ENCODE data around the gene LONP1.

Gene LONP1

DNA sequence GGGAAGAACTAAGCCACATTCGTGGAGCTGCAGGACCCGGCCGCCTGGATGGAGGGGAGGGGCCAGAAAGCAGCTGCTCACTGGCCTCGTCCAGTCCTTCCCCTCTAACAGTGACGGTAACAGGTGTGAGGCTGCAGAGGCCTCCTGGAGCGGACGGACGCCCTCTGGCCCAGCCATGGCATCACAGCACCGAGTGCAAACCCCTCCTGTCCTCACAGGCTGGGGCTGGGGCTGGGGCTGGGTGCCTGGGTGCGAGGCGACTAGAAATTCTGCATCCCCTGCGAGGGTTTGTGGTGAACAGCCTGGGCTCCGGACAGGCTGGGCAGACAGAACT lies 43.2 kb downstream of the LONP1 start:
- H3K4me3 ChIP-seq (ENCODE audit: low read length in 2 of 2): no peak overlapping the region
- peak overlapping the region; percentile 75 for H2BK5ac ChIP-seq (ENCODE audit: low read length)
- peaks cover 10 to 15% of the 10 kb centered on the region in 2 donors for H3K4me1 ChIP-seq (ENCODE audit: control insufficient read depth in 2 of 2, insufficient read depth in 1 of 2, low read depth in 1 of 2, low read length in 2 of 2)
- peaks cover 6 to 25% of the 10 kb centered on the region in 2 donors for H3K36me3 ChIP-seq (replicated peaks in 1 of 2; ENCODE audit: control insufficient read depth in 2 of 2, insufficient read depth in 2 of 2, low read length in 2 of 2)
- no peak overlapping the region for H2BK15ac ChIP-seq (ENCODE audit: low read length)
- H3K27me3 ChIP-seq (ENCODE audit: control insufficient read depth in 3 of 3, insufficient read depth in 3 of 3, low read depth in 1 of 3, low read length in 3 of 3): no peaks in the 10 kb centered on the region
- H2AFZ ChIP-seq (ENCODE audit: low read length): no peak overlapping the region
- H3K23ac ChIP-seq (ENCODE audit: low read depth, low read length, poor library complexity): peak overlapping the region; percentile 65
- no peak overlapping the region for H3K4ac ChIP-seq (ENCODE audit: low read length)
- H3K4me2 ChIP-seq (ENCODE audit: insufficient read depth, low read length, poor library complexity, severe bottlenecking): no peak overlapping the region
- peak overlapping the region; percentile 44 for H3K9ac ChIP-seq (ENCODE audit: low read depth, low read length, poor library complexity)
- H3K9me3 ChIP-seq (replicated peaks in 1 of 2; ENCODE audit: control insufficient read depth in 2 of 2, insufficient read depth in 1 of 2, low read depth in 1 of 2, low read length in 2 of 2): peaks cover 0 to 1% of the 10 kb centered on the region in 2 donors
- no peak for DNase-seq (ENCODE audit: low spot score)
- no peak overlapping the region for H3K14ac ChIP-seq (ENCODE audit: low read length)
- peaks cover 17% of the 10 kb centered on the region for H3K79me1 ChIP-seq (ENCODE audit: low read depth, low read length)
- H3K27ac ChIP-seq (replicated peaks; ENCODE audit: low read length): no peak overlapping the region
- H3K18ac ChIP-seq (ENCODE audit: low read length): no peak overlapping the region
- no peak overlapping the region for H2BK120ac ChIP-seq (ENCODE audit: low read depth, low read length)
- no peak overlapping the region for H2BK12ac ChIP-seq (ENCODE audit: low read length)
- no peak overlapping the region for H4K8ac ChIP-seq (ENCODE audit: low read depth, low read length)
- WGBS, 2 donors (ENCODE audit: extremely low coverage in 2 of 2, insufficient read length in 2 of 2, insufficient replicate concordance in 1 of 2): no CpG with 5 or more reads among the region's 13 CpGs
- H2AK5ac ChIP-seq (ENCODE audit: low read depth, low read length): no peak overlapping the region
- no peak overlapping the region for H4K91ac ChIP-seq (ENCODE audit: low read depth, low read length, poor library complexity)

DNA sequence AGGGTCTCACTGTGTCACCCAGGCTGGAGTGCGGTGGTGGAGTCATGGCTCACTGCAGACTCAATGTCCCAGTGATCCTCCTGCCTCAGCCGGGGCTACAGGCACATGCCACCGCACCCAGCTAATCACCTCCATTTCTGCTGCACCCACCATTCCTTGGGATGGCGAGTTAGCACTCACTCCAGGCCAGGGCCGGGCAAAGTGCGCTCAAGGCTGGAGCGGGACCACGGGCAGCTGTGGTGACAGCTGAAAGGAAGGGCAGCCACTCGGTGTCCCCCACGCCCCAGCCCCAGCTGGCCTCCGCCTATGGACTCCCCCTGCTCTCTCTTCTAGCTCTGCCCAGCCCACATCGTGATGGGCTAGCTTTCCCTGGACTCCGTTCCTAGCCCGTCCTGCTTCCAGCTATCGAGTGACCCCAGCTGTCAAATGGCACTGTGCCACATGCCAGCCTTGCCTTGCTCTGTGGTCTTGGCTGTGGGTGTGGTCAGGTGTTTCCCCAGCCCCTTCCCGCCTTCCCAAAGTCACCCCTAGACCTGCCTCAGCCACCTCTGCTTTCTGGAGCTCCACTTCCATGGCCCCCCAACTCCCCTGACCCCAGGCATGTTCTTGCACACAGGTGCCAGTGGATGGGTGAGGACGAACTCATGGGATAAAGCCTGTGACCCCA lies 43.7 kb downstream of the LONP1 start:
- Histone ChIP-seq H2BK5ac (ENCODE audit: low read length) (no peak overlapping the region), H3K9ac (ENCODE audit: low read depth, low read length, poor library complexity) (peak overlapping the region; percentile 44), H2AFZ (ENCODE audit: low read length) (no peak overlapping the region), H3K4me2 (ENCODE audit: insufficient read depth, low read length, poor library complexity, severe bottlenecking) (no peak overlapping the region), H3K79me1 (ENCODE audit: low read depth, low read length) (peaks cover 14% of the 10 kb centered on the region), H3K27me3 (ENCODE audit: control insufficient read depth in 3 of 3, insufficient read depth in 3 of 3, low read depth in 1 of 3, low read length in 3 of 3) (no peaks in the 10 kb centered on the region), H3K9me3 (replicated peaks in 1 of 2; ENCODE audit: control insufficient read depth in 2 of 2, insufficient read depth in 1 of 2, low read depth in 1 of 2, low read length in 2 of 2) (peaks cover 0 to 1% of the 10 kb centered on the region in 2 donors), H3K14ac (ENCODE audit: low read length) (no peak overlapping the region), H4K91ac (ENCODE audit: low read depth, low read length, poor library complexity) (no peak overlapping the region), H3K23ac (ENCODE audit: low read depth, low read length, poor library complexity) (no peak overlapping the region), H3K4ac (ENCODE audit: low read length) (no peak overlapping the region), H2BK120ac (ENCODE audit: low read depth, low read length) (no peak overlapping the region), H3K4me3 (ENCODE audit: low read length in 2 of 2) (no peak overlapping the region), H3K4me1 (ENCODE audit: control insufficient read depth in 2 of 2, insufficient read depth in 1 of 2, low read depth in 1 of 2, low read length in 2 of 2) (peaks cover 8 to 10% of the 10 kb centered on the region in 2 donors), H2BK12ac (ENCODE audit: low read length) (no peak overlapping the region), H2BK15ac (ENCODE audit: low read length) (no peak overlapping the region), H3K27ac (replicated peaks; ENCODE audit: low read length) (no peak overlapping the region), H4K8ac (ENCODE audit: low read depth, low read length) (peak overlapping the region; percentile 89), H3K36me3 (replicated peaks in 1 of 2; ENCODE audit: control insufficient read depth in 2 of 2, insufficient read depth in 2 of 2, low read length in 2 of 2) (peaks cover 8 to 30% of the 10 kb centered on the region in 2 donors), H3K18ac (ENCODE audit: low read length) (no peak overlapping the region), H2AK5ac (ENCODE audit: low read depth, low read length) (no peak overlapping the region)
- WGBS, 2 donors (ENCODE audit: extremely low coverage in 2 of 2, insufficient read length in 2 of 2, insufficient replicate concordance in 1 of 2): no CpG with 5 or more reads among the region's 17 CpGs
- no peak for DNase-seq (ENCODE audit: low spot score)

DNA sequence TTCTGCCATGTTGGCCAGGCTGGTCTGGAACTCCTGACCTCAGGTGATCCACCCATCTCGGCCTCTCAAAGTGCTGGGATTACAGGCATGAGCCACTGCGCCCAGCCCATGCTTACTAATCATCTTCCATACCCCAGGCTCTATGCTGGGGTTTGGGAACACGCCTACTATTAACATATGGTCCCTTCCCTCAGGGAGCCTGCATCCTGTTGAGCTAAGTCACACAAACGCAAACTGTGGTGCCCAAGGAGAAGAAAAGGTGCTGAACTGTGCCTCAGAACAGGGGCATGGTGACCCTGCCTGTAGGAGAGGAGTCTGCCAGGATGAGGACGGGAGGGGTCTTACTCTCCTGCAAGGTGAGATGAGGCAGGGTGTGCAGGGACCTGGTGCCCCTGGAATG lies 45.2 kb downstream of the LONP1 start:
- WGBS, 2 donors (ENCODE audit: extremely low coverage in 2 of 2, insufficient read length in 2 of 2, insufficient replicate concordance in 1 of 2): no CpG with 5 or more reads among the region's 5 CpGs
- no peak overlapping the region for H2AK5ac ChIP-seq (ENCODE audit: low read depth, low read length)
- H2BK15ac ChIP-seq (ENCODE audit: low read length): no peak overlapping the region
- no peak overlapping the region for H2BK120ac ChIP-seq (ENCODE audit: low read depth, low read length)
- peak overlapping the region; percentile 6 for H2BK12ac ChIP-seq (ENCODE audit: low read length)
- H2AFZ ChIP-seq (ENCODE audit: low read length): no peak overlapping the region
- no peak overlapping the region for H3K14ac ChIP-seq (ENCODE audit: low read length)
- peak overlapping the region; percentile 82 for H4K8ac ChIP-seq (ENCODE audit: low read depth, low read length)
- no peak overlapping the region for H2BK5ac ChIP-seq (ENCODE audit: low read length)
- H3K4me3 ChIP-seq (ENCODE audit: low read length in 2 of 2): no peak overlapping the region
- peaks cover 9 to 39% of the 10 kb centered on the region in 2 donors for H3K36me3 ChIP-seq (replicated peaks in 1 of 2; ENCODE audit: control insufficient read depth in 2 of 2, insufficient read depth in 2 of 2, low read length in 2 of 2)
- no peaks in the 10 kb centered on the region for H3K27me3 ChIP-seq (ENCODE audit: control insufficient read depth in 3 of 3, insufficient read depth in 3 of 3, low read depth in 1 of 3, low read length in 3 of 3)
- H3K4ac ChIP-seq (ENCODE audit: low read length): no peak overlapping the region
- H3K23ac ChIP-seq (ENCODE audit: low read depth, low read length, poor library complexity): peak overlapping the region; percentile 43
- peaks cover 6% of the 10 kb centered on the region in 2 donors for H3K4me1 ChIP-seq (ENCODE audit: control insufficient read depth in 2 of 2, insufficient read depth in 1 of 2, low read depth in 1 of 2, low read length in 2 of 2)
- peak overlapping the region; percentile 13 for H3K18ac ChIP-seq (ENCODE audit: low read length)
- peak overlapping the region; percentile 50 for H3K9ac ChIP-seq (ENCODE audit: low read depth, low read length, poor library complexity)
- H3K79me1 ChIP-seq (ENCODE audit: low read depth, low read length): peaks cover 11% of the 10 kb centered on the region
- H3K27ac ChIP-seq (replicated peaks; ENCODE audit: low read length): no peak overlapping the region
- DNase-seq (ENCODE audit: low spot score): no peak
- no peak overlapping the region for H4K91ac ChIP-seq (ENCODE audit: low read depth, low read length, poor library complexity)
- peaks cover 0 to 1% of the 10 kb centered on the region in 2 donors for H3K9me3 ChIP-seq (replicated peaks in 1 of 2; ENCODE audit: control insufficient read depth in 2 of 2, insufficient read depth in 1 of 2, low read depth in 1 of 2, low read length in 2 of 2)
- H3K4me2 ChIP-seq (ENCODE audit: insufficient read depth, low read length, poor library complexity, severe bottlenecking): no peak overlapping the region

DNA sequence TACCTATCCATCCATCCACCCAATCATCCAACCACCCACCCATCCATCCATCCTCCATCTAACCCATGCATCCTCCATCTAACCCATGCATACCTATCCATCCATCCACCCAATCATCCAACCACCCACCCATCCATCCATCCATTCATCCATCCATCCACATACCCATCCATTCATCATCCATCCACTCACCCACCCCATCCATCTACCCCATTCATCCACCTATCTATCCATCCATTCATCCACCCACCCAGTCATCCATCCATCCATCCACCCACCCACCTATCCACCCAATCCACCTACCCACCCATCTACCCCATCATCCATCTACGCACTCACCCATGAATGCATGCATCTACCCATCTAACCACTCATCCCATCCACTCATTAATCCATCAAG lies 46.2 kb downstream of the LONP1 start:
- Histone ChIP-seq H2BK120ac (ENCODE audit: low read depth, low read length) (no peak overlapping the region), H4K91ac (ENCODE audit: low read depth, low read length, poor library complexity) (no peak overlapping the region), H3K27me3 (ENCODE audit: control insufficient read depth in 3 of 3, insufficient read depth in 3 of 3, low read depth in 1 of 3, low read length in 3 of 3) (no peaks in the 10 kb centered on the region), H3K79me1 (ENCODE audit: low read depth, low read length) (peaks cover 11% of the 10 kb centered on the region), H2BK5ac (ENCODE audit: low read length) (no peak overlapping the region), H3K23ac (ENCODE audit: low read depth, low read length, poor library complexity) (no peak overlapping the region), H3K4me3 (ENCODE audit: low read length in 2 of 2) (no peak overlapping the region), H3K18ac (ENCODE audit: low read length) (no peak overlapping the region), H3K4me2 (ENCODE audit: insufficient read depth, low read length, poor library complexity, severe bottlenecking) (no peak overlapping the region), H4K8ac (ENCODE audit: low read depth, low read length) (no peak overlapping the region), H2BK12ac (ENCODE audit: low read length) (no peak overlapping the region), H2BK15ac (ENCODE audit: low read length) (no peak overlapping the region), H2AFZ (ENCODE audit: low read length) (no peak overlapping the region), H3K27ac (replicated peaks; ENCODE audit: low read length) (no peak overlapping the region), H2AK5ac (ENCODE audit: low read depth, low read length) (no peak overlapping the region), H3K9me3 (replicated peaks in 1 of 2; ENCODE audit: control insufficient read depth in 2 of 2, insufficient read depth in 1 of 2, low read depth in 1 of 2, low read length in 2 of 2) (peaks cover 0 to 1% of the 10 kb centered on the region in 2 donors), H3K9ac (ENCODE audit: low read depth, low read length, poor library complexity) (no peak overlapping the region), H3K4me1 (ENCODE audit: control insufficient read depth in 2 of 2, insufficient read depth in 1 of 2, low read depth in 1 of 2, low read length in 2 of 2) (no peaks in the 10 kb centered on the region), H3K14ac (ENCODE audit: low read length) (no peak overlapping the region), H3K36me3 (replicated peaks in 1 of 2; ENCODE audit: control insufficient read depth in 2 of 2, insufficient read depth in 2 of 2, low read length in 2 of 2) (peaks cover 19 to 48% of the 10 kb centered on the region in 2 donors), H3K4ac (ENCODE audit: low read length) (no peak overlapping the region)
- WGBS, 2 donors (ENCODE audit: extremely low coverage in 2 of 2, insufficient read length in 2 of 2, insufficient replicate concordance in 1 of 2): 100% methylated on average over 1 of the region's 1 CpG; no CpG with 5 or more reads in 1 of the 2 donors
- no peak for DNase-seq (ENCODE audit: low spot score)

Data from neuronal stem cell (in vitro differentiated cells).